Calu3 (cell line): Measurements from ENCODE around the gene PRELID1. TPM values are rescaled to one million over a fixed set of nuclear protein-coding genes. Genes with fewer than 3 reads are reported as not detected.
"Not testable (repeated sequence)": the region's sequence is repeated elsewhere in the genome, so short reads cannot be mapped to it uniquely, and the experiment has no call there.

Experiments used
- Bru-seq: library from RNA; stranded (reverse); fragments of 400-500 nt; gene quantifications from one replicate; lab custom pipeline; 2021; lab: Mats Ljungman, UMichigan
- BruChase-seq, 2 experiments: library from RNA; stranded (reverse); fragments of 400-500 nt; gene quantifications; one replicate each; lab custom pipeline; 2021; lab: Mats Ljungman, UMichigan
- BruUV-seq: library from RNA; stranded (reverse); fragments of 400-500 nt; replicated peaks from 2 replicates; lab custom pipeline; 2021; lab: Mats Ljungman, UMichigan
- CTCF ChIA-PET: fragments of 300-600 bp; sonication (Branson Sonifier 250); formaldehyde crosslinking; loops from one replicate; lab custom pipeline; 2022; ENCODE audit warnings: antibody characterized with exemption; lab: Charles Lee
- DNase-seq: peaks from one replicate; pipeline ENCODE4 v3.0.0; 2022
- H3K27ac Mint-ChIP-seq: one replicate; pipeline ENCODE4 v1.8.0; 2022; ENCODE audit warnings: mixed read lengths; ENCODE audit not compliant: unreplicated experiment
- H3K27me3 Mint-ChIP-seq: one replicate; pipeline ENCODE4 v1.8.0; 2022; ENCODE audit warnings: mixed read lengths; ENCODE audit not compliant: unreplicated experiment
- H3K36me3 Mint-ChIP-seq: one replicate; pipeline ENCODE4 v1.8.0; 2022; ENCODE audit warnings: mild to moderate bottlenecking, moderate library complexity, mixed read lengths; ENCODE audit not compliant: insufficient read depth, unreplicated experiment
- H3K4me1 Mint-ChIP-seq: one replicate; pipeline ENCODE4 v1.8.0; 2022; ENCODE audit warnings: mild to moderate bottlenecking, low read depth, mixed read lengths; ENCODE audit not compliant: unreplicated experiment
- H3K4me3 Mint-ChIP-seq: one replicate; pipeline ENCODE4 v1.8.0; 2022; ENCODE audit warnings: mild to moderate bottlenecking, low read depth, moderate library complexity, mixed read lengths; ENCODE audit not compliant: unreplicated experiment
- H3K9me3 Mint-ChIP-seq: one replicate; pipeline ENCODE4 v1.8.0; 2022; ENCODE audit warnings: low read depth, mixed read lengths; ENCODE audit not compliant: unreplicated experiment
- intact Hi-C: fragments of 100-400 bp; cut with micrococcal nuclease; formaldehyde crosslinking; loops from one replicate; pipeline ENCODE4 v1.10.0; 2022; ENCODE audit not compliant: unreplicated experiment
- long read RNA-seq: library from polyadenylated mRNA; stranded (forward); transcript quantifications from one replicate; pipeline ENCODE4 v2.0.0, GENCODE V29; 2022
- total RNA-seq: library from RNA; stranded (reverse); gene quantifications from 2 replicates; pipeline ENCODE4 v1.2.3, GENCODE V29; 2022
- TF ChIP-seq, protein P1 (sequence below): fragments of 200-600 bp; IDR thresholded peaks from one replicate; pipeline ENCODE4 v1.8.0; 2022; ENCODE audit warnings: antibody characterized with exemption; ENCODE audit not compliant: unreplicated experiment

PRELID1 gene
- total RNA-seq (215 and 217 TPM in 2 replicates), Bru-seq, nascent RNA (percentile 90 among the genes with signal in this experiment), BruChase-seq, experiment 1, labeled RNA remaining after a 6-hour chase (percentile 98 among the genes with signal in this experiment), BruChase-seq, experiment 2, labeled RNA remaining after a 2-hour chase (percentile 94 among the genes with signal in this experiment)
- long read RNA-seq, transcript PRELID1-201 (5 exons, 1,261 nt), result major isoform, 754 of 806 reads
- long read RNA-seq, partial matches to known transcripts, result 13 of 806 reads
- long read RNA-seq, other reads (novel, unspliced or antisense), result 35 of 806 reads

DNA sequence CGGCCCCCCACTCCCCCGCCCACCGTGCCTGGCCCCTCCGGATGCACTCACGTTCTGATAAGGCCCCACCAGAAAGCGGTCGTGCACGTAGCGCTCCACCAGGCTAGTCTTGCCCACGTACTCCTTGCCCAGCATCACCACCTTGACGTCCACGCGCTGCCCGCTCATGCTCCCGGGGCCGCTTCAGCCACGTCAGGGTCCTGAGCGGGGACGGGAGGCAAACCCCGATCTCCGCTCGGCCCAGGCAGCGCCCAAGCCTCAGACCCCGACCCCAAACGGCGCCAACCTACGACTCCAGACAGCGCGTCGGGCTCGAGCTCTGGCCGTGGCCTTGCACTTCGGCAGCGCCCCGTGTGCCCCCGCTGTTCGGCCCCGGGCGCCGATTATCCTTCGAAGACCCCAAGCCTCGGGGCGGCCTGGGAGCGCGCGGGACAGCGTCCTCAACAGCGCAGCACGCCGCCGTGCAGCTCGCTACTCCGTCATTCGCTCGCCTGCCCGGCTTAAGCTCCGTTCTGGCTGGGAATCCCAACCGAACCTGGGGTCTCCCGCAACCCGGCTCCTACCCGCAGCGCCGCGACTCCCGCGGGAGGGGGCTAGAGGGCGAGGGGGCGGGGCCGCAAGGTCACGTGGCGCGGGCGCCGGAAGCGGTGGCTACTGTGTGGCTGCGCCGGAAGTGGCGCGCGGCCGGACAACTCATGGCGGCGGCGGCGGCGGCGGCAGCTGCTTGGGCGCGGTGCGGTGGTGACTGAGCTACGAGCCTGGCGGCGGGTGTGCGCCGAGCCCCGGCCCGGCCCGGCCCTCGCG lies at the start of gene PRELID1, which contains the start of gene RAB24:
PRELID1 (plus strand) TSS at position 679 of the 804 bp plus-strand sequence. CDS start 187 bp downstream, outside the sequence.
RAB24 (minus strand) TSS at position 599 of the 804 bp plus-strand sequence; CDS start at position 168, 431 bp downstream.
- intact Hi-C loops, result loop anchor here (5.0 kb wide), 1 partner anchor 191 kb away; no protein-coding TSS in a partner anchor
- peaks cover 73% of the 10 kb centered on the region for H3K36me3 Mint-ChIP-seq
- peaks cover 60% of the 10 kb centered on the region for H3K4me1 Mint-ChIP-seq
- H3K27ac Mint-ChIP-seq, result peak within 1 kb of the TSS; percentile 89
- no peaks in the 10 kb centered on the region for H3K9me3 Mint-ChIP-seq
- CTCF ChIA-PET, result interaction anchor here (0.6 to 1.1 kb wide), 2 partner anchors 86 to 1580 kb away, joined by 3 to 7 read pairs; no protein-coding TSS in a partner anchor
- TF ChIP-seq, protein P1, sequence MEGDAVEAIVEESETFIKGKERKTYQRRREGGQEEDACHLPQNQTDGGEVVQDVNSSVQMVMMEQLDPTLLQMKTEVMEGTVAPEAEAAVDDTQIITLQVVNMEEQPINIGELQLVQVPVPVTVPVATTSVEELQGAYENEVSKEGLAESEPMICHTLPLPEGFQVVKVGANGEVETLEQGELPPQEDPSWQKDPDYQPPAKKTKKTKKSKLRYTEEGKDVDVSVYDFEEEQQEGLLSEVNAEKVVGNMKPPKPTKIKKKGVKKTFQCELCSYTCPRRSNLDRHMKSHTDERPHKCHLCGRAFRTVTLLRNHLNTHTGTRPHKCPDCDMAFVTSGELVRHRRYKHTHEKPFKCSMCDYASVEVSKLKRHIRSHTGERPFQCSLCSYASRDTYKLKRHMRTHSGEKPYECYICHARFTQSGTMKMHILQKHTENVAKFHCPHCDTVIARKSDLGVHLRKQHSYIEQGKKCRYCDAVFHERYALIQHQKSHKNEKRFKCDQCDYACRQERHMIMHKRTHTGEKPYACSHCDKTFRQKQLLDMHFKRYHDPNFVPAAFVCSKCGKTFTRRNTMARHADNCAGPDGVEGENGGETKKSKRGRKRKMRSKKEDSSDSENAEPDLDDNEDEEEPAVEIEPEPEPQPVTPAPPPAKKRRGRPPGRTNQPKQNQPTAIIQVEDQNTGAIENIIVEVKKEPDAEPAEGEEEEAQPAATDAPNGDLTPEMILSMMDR, result peak; percentile 74
- H3K27me3 Mint-ChIP-seq, result no peaks in the 10 kb centered on the region
- BruUV-seq, result TSS peak; percentile 43
- H3K4me3 Mint-ChIP-seq, result peak within 1 kb of the TSS; percentile 94
- DNase-seq, result peak; percentile 96

DNA sequence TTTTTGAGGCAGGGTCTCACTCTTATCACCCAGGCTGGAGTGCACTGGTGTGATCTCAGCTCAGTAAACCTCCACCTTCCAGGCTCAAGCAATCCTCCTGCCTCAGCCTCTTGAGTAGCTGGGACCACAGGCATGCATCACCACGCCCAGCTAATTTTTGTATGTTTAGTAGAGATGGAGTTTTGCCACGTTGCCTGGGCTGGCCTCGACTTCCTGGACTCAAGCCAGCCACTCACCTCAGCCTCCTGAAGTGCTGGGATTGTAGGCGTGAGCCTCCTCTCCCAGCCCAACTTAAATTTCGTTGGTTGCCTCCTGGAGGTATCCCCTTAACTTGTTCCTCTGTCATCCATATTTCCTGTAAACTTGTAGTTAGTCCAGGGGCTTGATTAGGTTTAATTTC lies 47.3 kb upstream of the PRELID1 start:
- CTCF ChIA-PET, result no interaction called here
- intact Hi-C loops, result no loop called here
- Mint-ChIP-seq H3K36me3 (peaks cover 44% of the 10 kb centered on the region), H3K27ac (no peak overlapping the region), H3K27me3 (no peaks in the 10 kb centered on the region), H3K4me1 (peaks cover 8% of the 10 kb centered on the region), H3K4me3 (no peak overlapping the region), H3K9me3 (no peaks in the 10 kb centered on the region)
- BruUV-seq, result no TSS peak
- peak; percentile 43 for DNase-seq
- TF ChIP-seq, protein P1, result no peak

- H3K27ac Mint-ChIP-seq, DNase-seq, H3K9me3 Mint-ChIP-seq, CTCF ChIA-PET, H3K27me3 Mint-ChIP-seq, H3K4me1 Mint-ChIP-seq, BruUV-seq, H3K4me3 Mint-ChIP-seq, intact Hi-C loops: not testable (repeated sequence)
- H3K36me3 Mint-ChIP-seq, result peaks cover 43% of the 10 kb centered on the region
Measured at GRCh38 chr5:177258711-177259110, 44.9 kb upstream of the PRELID1 start.

GRCh38 chr5:177260961-177261360 lies 42.6 kb upstream of the PRELID1 start:
- Mint-ChIP-seq H3K36me3 (peaks cover 39% of the 10 kb centered on the region), H3K9me3 (no peaks in the 10 kb centered on the region), H3K27me3 (no peaks in the 10 kb centered on the region), H3K4me3 (no peak overlapping the region), H3K4me1 (peaks cover 4% of the 10 kb centered on the region), H3K27ac (no peak overlapping the region)
- no TSS peak for BruUV-seq
- DNase-seq, result no peak
- CTCF ChIA-PET, result no interaction called here
- TF ChIP-seq, protein P1, result no peak
- intact Hi-C loops, result no loop called here
